ENCODE results near the gene FEM1B. TPM values are rescaled to one million over a fixed set of nuclear protein-coding genes. Genes with fewer than 3 reads are reported as not detected.

Gene FEM1B
- total RNA-seq, 1 donor from 2014 or later: 70.7 TPM

- DNase-seq: no peak
Measured at GRCh38 chr15:68326711-68327354, 49.3 kb downstream of the FEM1B start.

GRCh38 chr15:68328443-68328842 is 50.9 kb downstream of the FEM1B start:
- no peak for DNase-seq

- no peak for DNase-seq
Measured at GRCh38 chr15:68328964-68329363, 51.4 kb downstream of the FEM1B start.

- no peak for DNase-seq
Measured at GRCh38 chr15:68330416-68330815, 52.9 kb downstream of the FEM1B start.

- DNase-seq: no peak
Measured at GRCh38 chr15:68330901-68331300, 53.4 kb downstream of the FEM1B start.

GRCh38 chr15:68332266-68332665 is 54.7 kb downstream of the FEM1B start:
- DNase-seq: no peak

GRCh38 chr15:68333775-68334470 is 56.4 kb downstream of the FEM1B start:
- DNase-seq: no peak

- DNase-seq: no peak
Measured at GRCh38 chr15:68334661-68335124, 57.1 kb downstream of the FEM1B start.

- no peak for DNase-seq
Measured at GRCh38 chr15:68335251-68335650, 57.7 kb downstream of the FEM1B start.

- DNase-seq: no peak
Measured at GRCh38 chr15:68335655-68336054, 58.1 kb downstream of the FEM1B start.

- no peak for DNase-seq
Measured at GRCh38 chr15:68336516-68336915, 59.0 kb downstream of the FEM1B start.

- no peak for DNase-seq
Measured at GRCh38 chr15:68337826-68338225, 60.3 kb downstream of the FEM1B start.

GRCh38 chr15:68339481-68339880 is 61.9 kb downstream of the FEM1B start:
- DNase-seq: no peak

- no peak for DNase-seq
Measured at GRCh38 chr15:68340726-68341671, 63.5 kb downstream of the FEM1B start.

GRCh38 chr15:68341760-68342725 is 64.5 kb downstream of the FEM1B start:
- no peak for DNase-seq

- no peak for DNase-seq
Measured at GRCh38 chr15:68343579-68344225, 66.2 kb downstream of the FEM1B start.

- DNase-seq: no peak
Measured at GRCh38 chr15:68344600-68344999, 67.1 kb downstream of the FEM1B start.
